ENCODE data around the gene NAGS. TPM values are rescaled to one million over a fixed set of nuclear protein-coding genes. Genes with fewer than 3 reads are reported as not detected.
"Not testable (repeated sequence)": the region's sequence is repeated elsewhere in the genome, so short reads cannot be mapped to it uniquely, and the experiment has no call there.

The NAGS gene
- total RNA-seq, 1 donor from 2014 or later = 0.11 TPM

DNA sequence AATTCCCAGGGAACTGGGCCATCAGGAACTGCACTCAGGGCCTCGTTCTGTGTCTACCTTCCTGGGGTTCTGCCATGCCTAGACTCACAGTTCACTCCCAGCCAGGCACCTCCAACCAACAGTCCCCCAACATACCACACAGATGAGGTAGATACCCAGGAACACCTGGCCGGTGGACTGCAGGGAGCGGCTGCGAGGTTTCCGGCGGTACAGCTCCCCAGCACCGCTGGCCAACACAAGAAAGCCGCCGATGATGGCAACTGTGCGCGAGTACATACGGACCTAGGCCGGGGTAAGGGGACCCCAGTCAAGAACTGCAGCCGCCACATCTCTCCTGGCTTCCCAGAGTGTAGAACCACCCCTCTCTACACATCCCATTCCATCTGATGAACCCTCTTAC, 8.5 kb downstream of the NAGS start:
- TF ChIP-seq, protein P1, sequence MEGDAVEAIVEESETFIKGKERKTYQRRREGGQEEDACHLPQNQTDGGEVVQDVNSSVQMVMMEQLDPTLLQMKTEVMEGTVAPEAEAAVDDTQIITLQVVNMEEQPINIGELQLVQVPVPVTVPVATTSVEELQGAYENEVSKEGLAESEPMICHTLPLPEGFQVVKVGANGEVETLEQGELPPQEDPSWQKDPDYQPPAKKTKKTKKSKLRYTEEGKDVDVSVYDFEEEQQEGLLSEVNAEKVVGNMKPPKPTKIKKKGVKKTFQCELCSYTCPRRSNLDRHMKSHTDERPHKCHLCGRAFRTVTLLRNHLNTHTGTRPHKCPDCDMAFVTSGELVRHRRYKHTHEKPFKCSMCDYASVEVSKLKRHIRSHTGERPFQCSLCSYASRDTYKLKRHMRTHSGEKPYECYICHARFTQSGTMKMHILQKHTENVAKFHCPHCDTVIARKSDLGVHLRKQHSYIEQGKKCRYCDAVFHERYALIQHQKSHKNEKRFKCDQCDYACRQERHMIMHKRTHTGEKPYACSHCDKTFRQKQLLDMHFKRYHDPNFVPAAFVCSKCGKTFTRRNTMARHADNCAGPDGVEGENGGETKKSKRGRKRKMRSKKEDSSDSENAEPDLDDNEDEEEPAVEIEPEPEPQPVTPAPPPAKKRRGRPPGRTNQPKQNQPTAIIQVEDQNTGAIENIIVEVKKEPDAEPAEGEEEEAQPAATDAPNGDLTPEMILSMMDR (IDR thresholded peaks at IDR 0.05; ENCODE audit: borderline replicate concordance) = no peak
- intact Hi-C loops (cut with micrococcal nuclease) = no loop called here
- no peaks in the 10 kb centered on the region for H3K9me3 ChIP-seq (replicated peaks)
- DNase-seq = no peak
- H3K4me3 ChIP-seq = no peak overlapping the region
- peaks cover 7% of the 10 kb centered on the region for H3K36me3 ChIP-seq
- H3K27me3 ChIP-seq (ENCODE audit: low read depth) = no peaks in the 10 kb centered on the region
- H3K4me1 ChIP-seq = peaks cover 53% of the 10 kb centered on the region
- peak overlapping the region; percentile 74 for H3K27ac ChIP-seq (replicated peaks)

DNA sequence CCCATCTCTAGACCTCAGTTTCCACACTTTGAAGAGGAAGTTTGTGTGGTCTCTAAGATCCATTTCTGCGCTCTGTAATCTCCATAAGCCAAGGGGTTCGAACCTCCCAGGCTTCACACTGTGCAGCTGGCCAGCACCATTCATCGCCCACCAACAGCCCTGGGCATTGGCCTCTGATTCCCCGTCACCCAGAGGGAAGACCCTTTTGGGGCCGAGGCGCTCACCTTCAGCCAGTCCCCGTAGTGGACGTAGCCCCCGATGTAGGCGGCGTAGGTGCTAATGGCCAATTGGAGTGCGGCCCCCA, 9.7 kb downstream of the NAGS start:
- Histone ChIP-seq H3K27me3 (ENCODE audit: low read depth) (no peaks in the 10 kb centered on the region), H3K9me3 (replicated peaks) (no peaks in the 10 kb centered on the region), H3K4me1 (peaks cover 45% of the 10 kb centered on the region), H3K27ac (replicated peaks) (peak overlapping the region; percentile 85), H3K36me3 (peaks cover 7% of the 10 kb centered on the region), H3K4me3 (peak overlapping the region; percentile 93)
- intact Hi-C loops (cut with micrococcal nuclease) = no loop called here
- no peak for DNase-seq
- TF ChIP-seq, protein P1 (IDR thresholded peaks at IDR 0.05; ENCODE audit: borderline replicate concordance) = no peak

DNA sequence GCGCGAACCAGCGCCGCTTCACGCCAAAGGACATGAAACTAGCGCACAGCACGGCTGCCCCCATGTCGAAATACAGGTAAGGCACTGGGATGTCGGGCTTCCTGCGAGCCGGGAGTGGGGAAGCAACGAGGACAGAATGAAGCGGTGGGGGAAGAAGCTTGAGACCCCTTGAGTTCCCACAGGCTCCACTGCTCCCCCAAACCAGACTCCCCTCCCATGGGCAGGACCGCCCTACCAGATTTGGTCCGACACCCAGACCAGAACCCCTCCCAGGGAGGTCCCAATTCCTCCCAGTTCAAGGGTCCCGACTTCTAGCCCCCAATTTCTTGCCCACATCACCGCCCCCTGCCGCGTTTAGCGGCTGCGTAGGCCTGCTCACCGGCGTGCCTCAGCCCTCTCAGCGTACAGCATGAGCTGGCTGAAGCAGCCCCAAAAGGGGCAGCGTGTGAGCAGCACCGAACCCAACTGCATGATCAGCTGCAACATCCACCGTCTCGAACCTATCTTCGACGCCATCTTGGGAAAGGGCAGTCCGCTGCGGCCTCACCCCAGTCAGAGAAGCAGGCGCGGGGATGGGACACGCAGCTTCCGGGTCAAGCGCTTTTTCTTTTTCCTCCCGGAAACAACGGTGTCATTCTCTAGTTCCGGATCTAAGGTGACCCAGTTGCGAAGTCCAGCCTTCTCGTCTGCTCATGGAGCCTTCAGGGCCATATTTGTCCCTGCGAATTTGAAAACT, 10.2 kb downstream of the NAGS start, which contains the start of gene TMEM101:
Gene TMEM101, minus strand, starts transcription at position 527 of the 736 bp plus-strand sequence. Its CDS starts 11 bp downstream, at position 516.
- intact Hi-C loops (cut with micrococcal nuclease) = no loop called here
- DNase-seq = peak; percentile 90
- H3K27ac ChIP-seq (replicated peaks) = peak within 1 kb of the TSS; percentile 85
- H3K27me3 ChIP-seq (ENCODE audit: low read depth) = no peaks in the 10 kb centered on the region
- TF ChIP-seq, protein P1 (IDR thresholded peaks at IDR 0.05; ENCODE audit: borderline replicate concordance) = no peak
- peaks cover 4% of the 10 kb centered on the region for H3K36me3 ChIP-seq
- H3K4me1 ChIP-seq = peaks cover 45% of the 10 kb centered on the region
- H3K4me3 ChIP-seq = peak within 1 kb of the TSS; percentile 93
- H3K9me3 ChIP-seq (replicated peaks) = no peaks in the 10 kb centered on the region

DNA sequence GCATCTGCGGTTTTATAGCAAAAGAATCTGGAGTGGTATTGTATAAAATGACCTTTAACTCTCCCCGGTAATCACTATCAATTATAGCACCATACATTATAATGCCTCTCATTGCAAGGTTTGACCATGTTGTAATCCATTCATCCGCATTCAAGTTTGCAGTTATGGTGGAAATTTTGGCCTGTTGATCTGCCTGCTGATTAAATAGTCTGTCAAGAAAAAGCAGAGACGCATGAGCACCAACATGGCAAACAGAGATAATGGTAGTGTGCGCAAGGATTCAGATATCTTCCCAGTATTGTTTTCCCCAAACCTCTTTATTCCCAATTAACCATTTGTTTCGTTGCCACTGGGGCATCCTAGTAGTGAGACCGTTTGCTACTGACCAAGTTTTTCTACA, 16.8 kb downstream of the NAGS start:
- H3K27me3 ChIP-seq (ENCODE audit: low read depth); H3K4me1 ChIP-seq; intact Hi-C loops (cut with micrococcal nuclease); H3K9me3 ChIP-seq (replicated peaks); H3K4me3 ChIP-seq; DNase-seq; H3K36me3 ChIP-seq; H3K27ac ChIP-seq (replicated peaks): not testable (repeated sequence)

DNA sequence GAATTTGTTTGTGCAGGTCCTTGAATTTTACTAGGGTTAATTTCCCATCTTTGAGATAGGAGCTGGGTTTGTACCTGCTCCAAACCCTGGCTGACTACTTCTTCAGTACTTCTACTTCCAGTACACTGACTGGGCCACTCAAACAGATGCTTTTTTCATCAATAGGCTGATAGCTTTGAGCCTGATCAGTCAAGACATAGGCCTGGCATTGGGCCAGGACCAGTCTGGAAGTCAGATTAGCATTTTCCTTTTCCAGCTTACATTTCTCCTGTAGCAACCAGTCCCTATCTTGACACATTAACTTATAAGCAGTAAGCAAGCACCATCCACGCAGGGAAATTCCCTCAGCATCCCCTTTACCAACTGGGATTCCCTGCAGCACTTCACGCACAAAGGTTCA, 17.8 kb downstream of the NAGS start:
- Histone ChIP-seq H3K4me1 (peaks cover 4% of the 10 kb centered on the region), H3K27me3 (ENCODE audit: low read depth) (no peaks in the 10 kb centered on the region), H3K27ac (replicated peaks) (no peak overlapping the region), H3K36me3 (peaks cover 3% of the 10 kb centered on the region), H3K9me3 (replicated peaks) (no peaks in the 10 kb centered on the region), H3K4me3 (no peak overlapping the region)
- no peak for DNase-seq
- intact Hi-C loops (cut with micrococcal nuclease) = no loop called here
- TF ChIP-seq, protein P1 (IDR thresholded peaks at IDR 0.05; ENCODE audit: borderline replicate concordance) = no peak

DNA sequence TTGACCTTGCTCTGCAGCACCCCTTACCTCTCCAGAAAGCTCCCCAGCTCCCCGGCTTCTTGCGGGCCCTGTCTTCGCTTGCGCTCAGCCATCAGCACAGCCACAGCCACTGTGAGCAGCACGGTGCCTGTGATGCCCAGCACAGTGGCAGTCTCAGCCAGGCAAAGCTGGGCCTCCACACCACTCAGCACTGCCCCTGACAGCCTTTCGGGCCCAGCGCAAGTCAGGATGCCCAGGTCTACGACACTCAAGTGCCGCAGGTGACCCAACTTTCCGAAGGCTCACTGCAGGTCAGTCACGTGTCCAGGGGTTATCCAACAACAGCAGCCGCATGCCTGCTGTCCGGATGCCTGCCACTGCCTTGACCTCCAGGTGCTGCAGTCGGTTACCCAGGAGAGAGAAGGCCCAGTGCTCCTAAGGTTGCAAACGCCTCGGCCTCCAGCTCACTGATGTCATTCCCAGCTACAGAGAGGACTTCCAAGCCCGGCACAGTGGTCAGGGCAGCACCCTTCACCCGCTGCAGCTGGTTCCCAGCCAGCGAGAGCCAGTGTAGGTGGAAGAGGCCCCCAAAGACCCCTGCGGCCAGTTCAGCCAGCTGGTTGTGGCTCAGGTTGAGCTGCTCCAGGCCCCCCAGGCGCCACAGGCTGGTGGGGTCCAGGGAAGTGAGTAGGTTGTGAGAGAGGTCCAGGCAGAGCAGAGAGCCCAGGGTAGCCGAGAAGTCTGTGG, 19.3 kb downstream of the NAGS start:
- peaks cover 4% of the 10 kb centered on the region for H3K4me1 ChIP-seq
- H3K9me3 ChIP-seq (replicated peaks) = no peaks in the 10 kb centered on the region
- intact Hi-C loops (cut with micrococcal nuclease) = no loop called here
- H3K27me3 ChIP-seq (ENCODE audit: low read depth) = no peaks in the 10 kb centered on the region
- no peak overlapping the region for H3K4me3 ChIP-seq
- TF ChIP-seq, protein P1 (IDR thresholded peaks at IDR 0.05; ENCODE audit: borderline replicate concordance) = no peak
- no peak for DNase-seq
- peaks cover 3% of the 10 kb centered on the region for H3K36me3 ChIP-seq
- H3K27ac ChIP-seq (replicated peaks) = no peak overlapping the region

Data from left ventricle myocardium inferior (tissue), 1 donor.